GM18873 (cell line): ENCODE results near the gene SSPN.
"Not testable (repeated sequence)": the region's sequence is repeated elsewhere in the genome, so short reads cannot be mapped to it uniquely, and the experiment has no call there.

Experiments
- ATAC-seq: cut with Tn5 transposase; IDR thresholded peaks from one replicate; pipeline ENCODE4 v1.9.1; 2021; ENCODE audit warnings: mild to moderate bottlenecking, moderate library complexity, moderate number of reproducible peaks; ENCODE audit not compliant: unreplicated experiment, low FRiP score

SSPN gene

GRCh38 chr12:26226122-26226521, 30.7 kb downstream of the SSPN start:
- ATAC-seq: no peak

GRCh38 chr12:26226629-26227360, 31.4 kb downstream of the SSPN start:
- ATAC-seq: no peak

GRCh38 chr12:26227361-26227745, 32.0 kb downstream of the SSPN start:
- ATAC-seq: no peak

GRCh38 chr12:26229910-26230309, 34.5 kb downstream of the SSPN start:
- ATAC-seq: no peak

- ATAC-seq: no peak
These were observed 36.1 kb downstream of the SSPN start for GRCh38 chr12:26231470-26231869.

- ATAC-seq: no peak
These were observed 36.5 kb downstream of the SSPN start for GRCh38 chr12:26231921-26232320.

- ATAC-seq: no peak
These were observed 38.3 kb downstream of the SSPN start for GRCh38 chr12:26233631-26234030.

- ATAC-seq: not testable (repeated sequence)
These were observed 40.1 kb downstream of the SSPN start for GRCh38 chr12:26235465-26235864.

- no peak for ATAC-seq
These were observed 43.2 kb downstream of the SSPN start for GRCh38 chr12:26238341-26239121.

- no peak for ATAC-seq
These were observed 43.9 kb downstream of the SSPN start for GRCh38 chr12:26239122-26239851.

GRCh38 chr12:26239852-26240815, 44.8 kb downstream of the SSPN start:
- no peak for ATAC-seq

GRCh38 chr12:26241080-26241479, 45.7 kb downstream of the SSPN start:
- no peak for ATAC-seq

GRCh38 chr12:26242683-26243082, 47.3 kb downstream of the SSPN start:
- no peak for ATAC-seq

- no peak for ATAC-seq
These were observed 49.1 kb downstream of the SSPN start for GRCh38 chr12:26244503-26244902.

GRCh38 chr12:26245175-26245942, 50.0 kb downstream of the SSPN start:
- no peak for ATAC-seq

GRCh38 chr12:26246483-26247164, 51.3 kb downstream of the SSPN start:
- ATAC-seq: no peak

- ATAC-seq: no peak
These were observed 52.5 kb downstream of the SSPN start for GRCh38 chr12:26247873-26248272.

- no peak for ATAC-seq
These were observed 55.4 kb downstream of the SSPN start for GRCh38 chr12:26250801-26251200.

- ATAC-seq: no peak
These were observed 56.2 kb downstream of the SSPN start for GRCh38 chr12:26251600-26251999.
